GM21786 (cell line): Measurements from ENCODE around the gene FOXD1.
"Not testable (repeated sequence)": the region's sequence is repeated elsewhere in the genome, so short reads cannot be mapped to it uniquely, and the experiment has no call there.

Source experiments
- ATAC-seq: cut with Tn5 transposase; IDR thresholded peaks from one replicate; pipeline ENCODE4 v1.9.1; 2021; ENCODE audit not compliant: unreplicated experiment

Gene FOXD1

GRCh38 chr5:73464016-73464745 lies 15.6 kb upstream of the FOXD1 start:
- ATAC-seq, result no peak

DNA sequence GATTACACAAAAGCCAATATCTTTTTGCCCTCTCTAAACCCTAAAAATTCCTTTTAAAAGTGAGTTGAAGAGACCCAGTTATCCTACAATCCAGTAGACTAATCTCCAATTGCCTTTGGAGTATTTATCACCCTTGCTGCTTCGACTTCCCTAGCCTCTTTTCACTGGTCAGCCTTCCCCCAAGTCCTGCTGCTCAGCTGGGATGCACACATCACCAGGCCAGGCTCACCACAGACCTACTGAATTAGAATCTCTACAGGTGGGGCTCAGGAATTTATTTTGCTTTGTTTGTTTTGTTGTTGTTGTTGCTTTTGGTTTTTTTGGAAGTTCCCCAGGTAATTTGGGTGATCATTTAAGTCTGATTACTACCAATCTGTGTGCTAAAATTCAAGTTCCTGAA lies 11.6 kb upstream of the FOXD1 start:
- ATAC-seq, result no peak

- no peak for ATAC-seq
These were observed 10.8 kb upstream of the FOXD1 start for GRCh38 chr5:73459366-73459765.

DNA sequence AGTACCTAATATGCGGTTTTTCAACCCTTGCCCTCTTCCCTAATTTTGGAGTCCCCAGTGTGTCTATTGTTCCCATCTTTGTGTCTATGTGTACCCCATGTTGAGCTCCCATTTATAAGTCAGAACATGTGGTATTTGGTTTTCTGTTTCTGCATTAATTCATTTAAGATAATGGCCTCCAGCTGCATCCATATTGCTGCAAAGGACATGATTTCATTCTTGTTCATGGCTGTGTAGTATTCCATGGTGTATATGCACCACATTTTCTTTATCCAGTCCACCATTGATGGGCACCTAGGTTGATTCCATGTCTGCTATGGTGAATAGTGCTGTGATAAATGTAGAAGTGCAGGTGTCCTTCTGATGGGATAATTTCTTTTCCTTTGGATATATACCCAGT lies 7.9 kb upstream of the FOXD1 start:
- ATAC-seq, result not testable (repeated sequence)

DNA sequence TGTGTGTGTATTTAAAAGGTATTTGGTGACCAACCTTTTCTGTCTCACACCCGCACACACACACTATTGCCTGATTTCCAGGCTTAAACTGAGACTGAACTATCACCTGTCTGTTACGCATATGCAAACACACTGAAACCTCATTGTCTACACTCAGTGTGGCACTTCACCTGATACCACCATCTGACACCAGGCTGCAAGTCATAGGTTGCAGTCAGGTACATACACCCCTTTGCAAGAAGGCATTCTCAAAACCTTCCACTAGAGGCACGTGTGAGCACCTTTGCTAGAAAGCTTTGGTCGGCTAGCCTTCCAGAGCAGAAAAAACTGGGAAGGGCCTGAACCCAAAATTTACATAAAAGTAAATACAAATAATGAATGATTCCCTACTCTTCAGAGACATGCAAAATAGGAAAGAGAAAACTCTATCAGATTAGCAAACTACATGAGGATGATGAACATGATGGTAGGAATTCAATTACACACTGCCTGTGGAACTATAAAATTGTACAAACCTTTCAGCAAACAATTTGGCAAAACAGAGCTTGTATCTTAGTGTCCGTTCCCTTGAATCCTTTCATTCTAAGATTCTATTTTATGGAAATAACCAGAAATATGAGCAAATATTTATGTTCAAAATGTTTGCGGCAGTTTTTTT lies 5.9 kb upstream of the FOXD1 start:
- no peak for ATAC-seq

DNA sequence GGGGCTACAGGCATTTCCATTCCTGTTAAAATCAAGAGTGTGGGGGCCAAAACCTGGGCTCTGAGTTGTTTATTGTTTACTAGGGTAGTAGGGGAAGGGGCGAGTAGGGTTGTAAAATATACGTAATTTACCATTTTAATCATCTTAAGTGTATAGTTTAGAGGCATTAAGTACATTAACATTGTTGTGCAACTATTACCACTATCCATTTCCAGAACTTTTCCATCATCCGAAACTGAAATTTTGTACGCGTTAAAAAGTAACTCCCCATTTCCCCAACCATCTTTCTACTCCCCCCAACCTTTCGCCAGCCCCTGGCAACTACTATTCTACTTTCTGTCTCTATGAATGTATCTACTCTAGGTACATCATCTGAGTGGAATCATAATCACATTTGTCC lies 3.6 kb upstream of the FOXD1 start:
- no peak for ATAC-seq

DNA sequence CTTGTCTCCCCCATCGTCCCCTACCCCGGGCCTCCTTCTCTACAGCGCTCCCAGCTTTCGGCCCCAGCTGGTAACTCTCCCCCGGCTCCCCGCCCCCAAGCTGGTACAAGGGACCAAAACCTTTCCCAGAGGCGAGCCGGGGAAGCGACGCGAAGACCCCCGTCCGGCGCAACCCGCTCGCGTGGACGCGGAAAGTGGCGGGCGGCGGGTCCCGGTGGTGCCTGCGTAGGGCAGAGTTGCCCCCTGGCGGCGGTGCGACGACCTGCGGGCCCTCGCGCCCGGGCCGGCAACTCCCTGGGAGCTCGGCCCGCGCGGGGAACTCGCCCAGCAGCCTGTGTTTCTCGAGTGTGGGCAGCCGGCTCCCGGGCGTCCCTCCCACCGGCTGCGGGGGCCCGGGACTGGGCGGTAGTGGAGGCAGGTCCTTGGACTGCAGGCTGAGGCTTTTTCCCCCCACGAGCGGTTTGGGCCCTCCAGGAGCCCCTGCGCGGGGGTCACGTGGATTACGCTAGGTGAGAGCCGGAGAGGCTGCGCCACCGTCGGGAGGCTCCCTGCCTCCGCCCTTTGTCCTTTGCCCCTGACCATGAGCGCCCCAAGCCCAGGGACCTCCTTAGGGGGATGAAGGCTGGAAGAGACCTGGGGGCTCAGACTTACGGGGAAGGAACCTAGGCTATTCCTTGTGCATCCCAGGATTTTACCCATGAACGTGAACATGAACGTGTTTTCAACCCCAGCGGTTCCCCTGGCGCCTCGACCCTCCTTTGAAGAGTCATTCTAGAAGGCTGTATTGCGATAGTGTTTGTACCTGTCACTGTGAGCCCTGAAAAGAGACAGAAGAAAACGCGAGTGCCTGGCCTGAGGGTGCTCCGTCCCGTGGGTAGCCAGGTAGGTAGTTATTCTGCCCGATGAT lies 2.9 kb upstream of the FOXD1 start:
- ATAC-seq, result no peak

DNA sequence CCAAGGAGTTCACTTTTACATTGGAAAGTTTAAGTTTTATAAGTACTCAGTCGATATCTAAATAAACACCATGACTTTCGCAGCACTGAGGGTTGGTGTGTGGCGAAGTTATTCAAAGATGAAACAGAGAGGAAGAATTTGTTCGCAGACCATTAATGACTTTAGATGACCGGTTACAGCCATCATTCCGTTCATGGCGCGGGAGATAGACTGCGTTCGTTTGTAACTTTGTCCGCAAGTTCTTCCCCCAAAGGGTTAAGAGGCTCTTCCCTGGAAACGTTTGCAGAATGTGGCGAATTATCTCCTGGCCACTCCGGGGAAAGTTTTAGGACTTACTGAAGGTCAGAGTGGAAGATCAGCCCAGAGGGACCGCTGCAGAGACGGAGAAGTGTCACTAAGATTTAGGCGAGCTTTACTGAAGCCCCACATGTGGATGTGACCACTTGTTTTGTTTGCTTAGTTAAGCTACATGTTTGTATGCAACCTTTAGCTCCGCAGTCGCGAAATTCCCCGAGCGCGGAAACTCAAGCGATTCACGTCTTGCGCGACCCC lies 2.2 kb upstream of the FOXD1 start:
- ATAC-seq, result no peak

DNA sequence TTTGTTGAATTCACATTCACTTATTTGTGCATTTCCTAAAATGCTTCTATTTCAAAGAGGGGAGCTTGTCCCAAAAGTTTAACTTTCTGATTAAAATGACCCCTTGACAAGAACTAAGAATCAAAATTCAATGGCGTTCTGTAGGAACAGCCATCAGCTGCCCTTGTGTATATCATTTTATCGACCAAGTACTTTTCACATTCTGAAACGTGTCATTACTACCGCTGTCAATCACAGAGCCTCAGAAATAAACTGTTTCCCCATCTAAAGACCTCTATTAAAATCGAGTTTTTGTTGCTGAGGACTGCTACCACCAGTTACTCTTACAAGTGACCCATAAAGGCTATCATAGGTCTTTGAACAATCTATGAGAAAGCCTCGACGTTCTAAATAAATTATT lies 1.6 kb upstream of the FOXD1 start:
- no peak for ATAC-seq

- ATAC-seq, result no peak
These were observed 781 bp downstream of the FOXD1 start for GRCh38 chr5:73447530-73448462.

DNA sequence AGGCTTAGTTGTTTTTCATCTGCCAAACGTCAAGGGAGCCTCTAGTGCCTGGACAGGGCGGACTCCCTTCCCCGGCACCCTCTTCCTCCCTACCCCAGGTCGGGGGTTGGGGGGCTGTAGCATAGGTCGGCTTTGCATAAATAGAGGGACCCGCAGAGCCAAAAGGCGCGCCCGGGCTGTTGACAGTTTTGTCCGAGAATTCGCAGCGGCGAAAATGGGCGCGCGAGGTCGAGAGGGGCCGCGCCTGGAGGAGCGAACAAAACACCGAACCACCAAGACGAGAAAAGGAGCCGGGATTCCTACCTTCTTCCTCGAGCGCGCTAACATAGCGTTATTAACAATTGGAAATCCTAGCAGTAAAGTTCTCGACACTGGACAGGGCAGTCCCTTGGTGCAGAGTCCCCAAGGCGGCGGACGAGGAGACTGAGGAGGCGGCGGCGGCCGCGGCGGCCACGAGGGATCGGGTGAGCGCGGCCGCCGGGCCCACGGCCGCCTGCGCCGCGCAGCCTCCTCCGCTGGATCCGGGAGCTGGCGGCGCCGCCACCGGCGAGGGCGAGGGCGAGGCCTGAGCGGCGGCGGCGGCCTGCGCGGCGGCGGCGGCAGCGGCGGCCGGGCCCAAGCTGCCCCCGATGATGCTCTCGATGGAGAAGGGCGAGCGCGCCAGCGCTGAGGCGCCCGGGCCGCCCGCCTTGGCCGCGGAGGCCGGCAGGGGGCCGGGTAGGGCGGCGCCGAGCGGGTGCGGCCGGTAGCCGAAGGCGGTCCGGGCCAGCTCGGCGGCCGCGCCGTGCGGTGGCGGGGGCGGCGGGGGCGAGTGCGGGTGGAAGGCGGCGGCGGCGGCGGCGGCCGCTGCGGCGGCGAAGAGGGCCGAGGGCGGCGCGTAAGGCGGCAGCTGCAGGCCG lies 1.7 kb downstream of the FOXD1 start:
- ATAC-seq, result no peak

- ATAC-seq, result no peak
These were observed 2.6 kb downstream of the FOXD1 start for GRCh38 chr5:73445665-73446630.

DNA sequence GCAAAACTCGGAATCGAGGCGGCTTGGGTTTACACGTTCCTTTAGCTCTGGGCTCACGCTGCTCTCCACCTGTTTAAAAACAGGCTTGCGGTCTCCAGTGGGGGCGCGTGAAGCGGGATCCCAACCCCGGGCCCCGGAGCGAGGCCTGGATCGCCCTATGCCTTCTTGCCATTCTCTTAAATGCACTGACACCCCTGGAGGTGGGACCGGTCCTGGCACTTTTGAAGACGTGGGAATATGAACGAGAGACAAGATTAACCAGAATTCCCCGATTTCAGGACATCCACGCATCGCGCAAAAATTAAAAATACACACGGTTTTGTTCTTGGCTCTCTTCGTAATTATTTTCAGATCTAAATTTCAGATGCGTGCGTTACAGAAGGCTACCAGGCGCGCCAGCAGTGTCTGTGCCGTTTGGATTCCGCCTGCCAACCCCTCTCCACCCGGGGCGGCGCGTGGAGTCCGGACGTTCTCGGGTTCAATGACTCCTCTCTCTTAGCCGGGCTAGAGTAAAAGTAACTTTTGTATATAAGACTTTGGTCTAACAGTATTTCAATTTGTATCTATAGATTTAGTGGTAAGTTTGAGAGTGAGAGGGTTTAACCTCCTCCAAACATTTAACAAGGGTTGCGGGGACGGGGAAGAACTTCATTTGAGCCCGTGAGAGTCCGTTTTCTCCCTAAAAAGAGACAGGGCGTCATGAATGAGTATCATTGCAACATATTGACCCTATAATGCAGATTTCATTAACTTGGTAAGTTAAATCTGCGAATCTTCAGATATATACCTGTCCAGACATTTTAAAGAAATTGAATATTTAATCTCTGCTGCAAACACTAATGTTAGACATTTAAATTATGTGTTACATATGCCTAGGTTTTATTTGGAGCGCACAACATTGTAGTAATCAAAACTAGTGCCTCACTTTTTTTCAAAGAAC lies 3.8 kb downstream of the FOXD1 start:
- ATAC-seq, result no peak

- no peak for ATAC-seq
These were observed 4.6 kb downstream of the FOXD1 start for GRCh38 chr5:73443829-73444498.

- no peak for ATAC-seq
These were observed 5.5 kb downstream of the FOXD1 start for GRCh38 chr5:73442996-73443627.

- no peak for ATAC-seq
These were observed 6.3 kb downstream of the FOXD1 start for GRCh38 chr5:73442231-73442811.
